IMR-90 (cell line): Measurements from ENCODE around the gene HBZ. TPM values are rescaled to one million over a fixed set of nuclear protein-coding genes. Genes with fewer than 3 reads are reported as not detected.

Source experiments
- ATAC-seq: fragments of 200-7000 bp; cut with Tn5 transposase; 2 replicates; pipeline ENCODE4 v1.9.1; 2020; ENCODE audit warnings: low read depth, mild to moderate bottlenecking, moderate library complexity
- BruUV-seq: library from RNA; stranded (reverse); fragments of 400-500 nt; replicated peaks from 2 replicates; lab custom pipeline; 2021; lab: Mats Ljungman, UMichigan
- CTCF ChIA-PET: fragments of 300-600 bp; formaldehyde crosslinking; extraction: SDS; loops from one replicate; lab custom pipeline; 2021; ENCODE audit warnings: antibody characterized with exemption; lab: Yijun Ruan, JAX
- POLR2A ChIA-PET: fragments of 300-600 bp; sonication (Branson Sonifier 250); formaldehyde crosslinking; loops from one replicate; lab custom pipeline; 2022; ENCODE audit warnings: antibody characterized with exemption; ENCODE audit not compliant: unreplicated experiment; lab: Charles Lee
- DNase-seq: peaks from one replicate; pipeline ENCODE4 v3.0.0; 2013
- H2AFZ ChIP-seq: replicated peaks from 2 replicates; pipeline ENCODE3; 2013; ENCODE audit warnings: low read length, mild to moderate bottlenecking; ENCODE audit not compliant: poor library complexity
- H2AK5ac ChIP-seq: 2 replicates; pipeline ENCODE4 v1.6.1; 2013; ENCODE audit warnings: low read depth, low read length, inconsistent platforms
- H2AK9ac ChIP-seq: replicated peaks from 2 replicates; pipeline ENCODE3; 2013; ENCODE audit warnings: mild to moderate bottlenecking, low read depth, low read length, moderate library complexity; ENCODE audit not compliant: poor library complexity
- H2BK120ac ChIP-seq: 2 replicates; pipeline ENCODE4 v1.6.1; 2013; ENCODE audit warnings: low read depth, low read length, inconsistent platforms
- H2BK15ac ChIP-seq: 3 replicates; pipeline ENCODE4 v1.6.1; 2013; ENCODE audit warnings: low read depth, low read length, inconsistent platforms
- H2BK20ac ChIP-seq: 2 replicates; pipeline ENCODE4 v1.6.1; 2013; ENCODE audit warnings: low read depth, mild to moderate bottlenecking, inconsistent platforms, low read length, moderate library complexity
- H2BK5ac ChIP-seq: 2 replicates; pipeline ENCODE4 v1.6.1; 2013; ENCODE audit warnings: mild to moderate bottlenecking, low read depth, low read length, inconsistent platforms; ENCODE audit not compliant: poor library complexity, severe bottlenecking
- H3K14ac ChIP-seq: replicated peaks from 2 replicates; pipeline ENCODE4 v1.6.1; 2013; ENCODE audit warnings: low read depth, low read length, inconsistent platforms
- H3K18ac ChIP-seq: 2 replicates; pipeline ENCODE4 v1.6.1; 2013; ENCODE audit warnings: low read depth, low read length, control low read depth
- H3K23ac ChIP-seq: 2 replicates; pipeline ENCODE4 v1.6.1; 2013; ENCODE audit warnings: low read depth, low read length, inconsistent platforms
- H3K27ac ChIP-seq: 2 replicates; pipeline ENCODE4 v1.5.1; 2013; ENCODE audit warnings: mild to moderate bottlenecking, control low read depth, low read length; ENCODE audit not compliant: insufficient read depth
- H3K27me3 ChIP-seq: 2 replicates; pipeline ENCODE4 v1.6.1; 2013; ENCODE audit warnings: low read length; ENCODE audit not compliant: control insufficient read depth, insufficient read depth
- H3K36me3 ChIP-seq: 2 replicates; pipeline ENCODE4 v1.6.1; 2013; ENCODE audit warnings: low read length, mixed read lengths; ENCODE audit not compliant: control insufficient read depth, insufficient read depth
- H3K4ac ChIP-seq: 2 replicates; pipeline ENCODE4 v1.6.1; 2013; ENCODE audit warnings: low read depth, low read length, inconsistent platforms
- H3K4me1 ChIP-seq: 2 replicates; pipeline ENCODE4 v1.6.1; 2013; ENCODE audit warnings: low read length, mixed read lengths; ENCODE audit not compliant: control insufficient read depth, insufficient read depth
- H3K4me2 ChIP-seq: 2 replicates; pipeline ENCODE4 v1.6.1; 2013; ENCODE audit warnings: low read depth, mild to moderate bottlenecking, control low read depth, low read length, moderate library complexity
- H3K4me3 ChIP-seq: 2 replicates; pipeline ENCODE4 v1.5.1; 2013; ENCODE audit warnings: low read depth, mild to moderate bottlenecking, control low read depth, low read length, moderate library complexity; ENCODE audit not compliant: insufficient read depth
- H3K56ac ChIP-seq: 2 replicates; pipeline ENCODE4 v1.6.1; 2013; ENCODE audit warnings: low read length, inconsistent platforms; ENCODE audit not compliant: insufficient read depth; ENCODE audit errors: extremely low read depth
- H3K79me1 ChIP-seq, 2 experiments: 2 replicates each; pipeline ENCODE4 v1.6.1; 2013; ENCODE audit warnings: low read length in 2 of 2, inconsistent platforms in 1 of 2, low read depth in 1 of 2
- H3K9ac ChIP-seq: 2 replicates; pipeline ENCODE4 v1.6.1; 2013; ENCODE audit warnings: low read depth, low read length, control low read depth
- H3K9me1 ChIP-seq: 2 replicates; pipeline ENCODE4 v1.6.1; 2013; ENCODE audit warnings: low read length, inconsistent platforms; ENCODE audit not compliant: insufficient read depth
- H3K9me3 ChIP-seq: 2 replicates; pipeline ENCODE4 v1.6.1; 2013; ENCODE audit warnings: low read length; ENCODE audit not compliant: control insufficient read depth, insufficient read depth
- H4K20me1 ChIP-seq: 2 replicates; pipeline ENCODE4 v1.6.1; 2013; ENCODE audit warnings: low read length, inconsistent platforms; ENCODE audit not compliant: insufficient read depth
- H4K5ac ChIP-seq: 2 replicates; pipeline ENCODE4 v1.6.1; 2013; ENCODE audit warnings: mild to moderate bottlenecking, low read depth, low read length, control low read depth
- H4K8ac ChIP-seq, 2 experiments: 2 replicates each; pipeline ENCODE4 v1.6.1; 2013; ENCODE audit warnings: low read depth in 2 of 2, low read length in 2 of 2, control low read depth in 1 of 2, inconsistent platforms in 1 of 2
- H4K91ac ChIP-seq: 2 replicates; pipeline ENCODE4 v1.6.1; 2013; ENCODE audit warnings: low read depth, low read length, inconsistent platforms; ENCODE audit not compliant: insufficient read depth
- CHD1 ChIP-seq: IDR thresholded peaks from 2 replicates; pipeline ENCODE4 v1.6.1; 2012; ENCODE audit warnings: low read depth, low read length, improper control_type of control experiment
- MAFK ChIP-seq: IDR thresholded peaks from 2 replicates; pipeline ENCODE4 v1.6.1; 2012; ENCODE audit warnings: low read depth, low read length, improper control_type of control experiment
- MAZ ChIP-seq: IDR thresholded peaks from 2 replicates; pipeline ENCODE4 v1.6.1; 2012; ENCODE audit warnings: low read depth, mild to moderate bottlenecking, low read length, improper control_type of control experiment, moderate library complexity, borderline replicate concordance
- NFE2L2 ChIP-seq: fragments of 150-350 bp; IDR thresholded peaks from 2 replicates; pipeline ENCODE4 v1.6.1; 2016; ENCODE audit warnings: low read depth, mild to moderate bottlenecking, low read length
- POLR2A ChIP-seq: IDR thresholded peaks from 2 replicates; pipeline ENCODE4 v1.6.1; 2012; ENCODE audit warnings: mild to moderate bottlenecking, low read depth, low read length
- RCOR1 ChIP-seq: IDR thresholded peaks from 2 replicates; pipeline ENCODE4 v1.6.1; 2012; ENCODE audit warnings: mild to moderate bottlenecking, low read length, improper control_type of control experiment; ENCODE audit not compliant: insufficient replicate concordance
- WGBS, 2 experiments: methylation state at CpG; one replicate each; pipeline versions ENCODE4 v1.1.5 to v1.1.7; 2013; ENCODE audit warnings: missing lambda C conversion rate in 2 of 2; ENCODE audit not compliant: insufficient read length in 1 of 2; ENCODE audit errors: extremely low coverage in 2 of 2; 5-methylcytosine and 5-hydroxymethylcytosine counted together
- dilution Hi-C: fragments of 300-500 bp; cut with HindIII; formaldehyde crosslinking; loops from one replicate; pipeline ENCODE4 v1.14.3; 2018; ENCODE audit warnings: low sequenced_read_pairs; ENCODE audit not compliant: unreplicated experiment
- in situ Hi-C: fragments of 300-500 bp; cut with MboI; formaldehyde crosslinking; loops from 3 replicates; pipeline ENCODE4 v1.14.3; 2019; ENCODE audit warnings: low sequenced_read_pairs, inconsistent platforms, mixed read lengths
- intact Hi-C: fragments of 100-400 bp; cut with micrococcal nuclease; formaldehyde crosslinking; loops from 2 replicates; pipeline ENCODE4 v1.10.0; 2022
- polyA plus RNA-seq, 3 experiments: library from polyadenylated mRNA; depleted of rRNA; stranded (reverse); fragments of >200 nt; gene quantifications; 2 replicates each; pipeline ENCODE4 v1.2.3, GENCODE V29; 2012; ENCODE audit warnings: low replicate concordance in 1 of 3
- total RNA-seq: library from RNA; depleted of rRNA; stranded (reverse); fragments of >200 nt; gene quantifications from 2 replicates; pipeline ENCODE4 v1.2.3, GENCODE V29; 2012

HBZ gene
- total and polyA plus RNA-seq, 2 of the 4 experiments (the other 2 are of a cell fraction): not detected

DNA sequence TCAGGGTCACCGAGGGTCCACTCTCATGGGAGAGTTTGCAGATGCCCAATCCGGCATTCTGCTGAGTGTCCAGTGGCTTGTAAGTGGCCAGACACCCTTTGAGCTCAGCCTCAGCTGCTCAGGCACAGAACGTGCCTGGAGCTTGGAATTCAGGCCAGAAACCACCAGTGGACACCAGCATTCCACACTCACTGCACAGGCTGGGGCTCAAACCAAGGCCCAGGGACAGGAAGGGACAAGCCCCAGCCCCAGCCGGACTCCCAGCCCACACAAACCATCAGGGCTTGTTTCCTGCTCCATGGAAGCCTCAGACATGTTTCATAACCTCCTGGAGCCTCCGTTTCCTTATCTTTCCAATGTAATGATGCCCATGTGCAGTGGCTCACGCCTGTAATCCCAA is 9.0 kb upstream of the HBZ start:
- peak overlapping the region; percentile 71 for H2AFZ ChIP-seq
- dilution Hi-C loops: no loop called here
- H3K18ac ChIP-seq: no peak overlapping the region

More for the DNA sequence above, 9.0 kb upstream of the HBZ start:
- no peak overlapping the region for H4K91ac ChIP-seq
- no peaks in the 10 kb centered on the region for H3K36me3 ChIP-seq
- ChIA-PET POLR2A (no interaction called here), CTCF (no interaction called here)
- H3K23ac ChIP-seq: no peak overlapping the region
- no peak overlapping the region for H2BK20ac ChIP-seq
- H3K4ac ChIP-seq: no peak overlapping the region
- H3K27ac ChIP-seq: no peak overlapping the region
- TF ChIP-seq NFE2L2: no peak
- no peak for TF ChIP-seq RCOR1
- no peak for TF ChIP-seq CHD1
- no peak for TF ChIP-seq POLR2A
- TF ChIP-seq MAFK: no peak
- no peak for TF ChIP-seq MAZ
- H3K9me1 ChIP-seq: no peaks in the 10 kb centered on the region
- intact Hi-C loops: no loop called here
- 49% methylated on average over 4 of the region's 6 CpGs; no CpG with 5 or more reads in 1 of the 2 experiments for WGBS, 2 experiments
- no peak overlapping the region for H2BK15ac ChIP-seq
- no peak overlapping the region for H3K56ac ChIP-seq
- H3K9ac ChIP-seq: no peak overlapping the region
- no peaks in the 10 kb centered on the region for H4K20me1 ChIP-seq
- no peak overlapping the region for H4K5ac ChIP-seq
- no peak overlapping the region for H2AK5ac ChIP-seq
- H3K79me1 ChIP-seq: no peaks in the 10 kb centered on the region
- BruUV-seq: no TSS peak
- no peaks in the 10 kb centered on the region; the same call in 1 of the 2 replicates for H3K4me1 ChIP-seq
- H4K8ac ChIP-seq: 0 out of 4 replicates have a peak overlapping the region, but pooled peaks of 1 of the 2 experiments have one; percentile 11
- no peaks in the 10 kb centered on the region for H3K9me3 ChIP-seq
- H3K14ac ChIP-seq: no peak overlapping the region
- ATAC-seq (peak; percentile 44), DNase-seq (no peak)
- H3K4me3 ChIP-seq: no peak overlapping the region
- no peak overlapping the region for H3K4me2 ChIP-seq
- no peaks in the 10 kb centered on the region for H3K27me3 ChIP-seq
- no peak overlapping the region for H2BK5ac ChIP-seq
- in situ Hi-C loops: no loop called here
- H2BK120ac ChIP-seq: no peak overlapping the region
- H2AK9ac ChIP-seq: peak overlapping the region; percentile 61
